ENCODE results near the gene WAS.
A peak's percentile ranks its signal among the peaks of the same experiment; 100 is the strongest.

The WAS gene

GRCh38 chrX:48713847-48714246 is 30.2 kb downstream of the WAS start:
- DNase-seq, result no peak

GRCh38 chrX:48714573-48714972 is 31.0 kb downstream of the WAS start:
- DNase-seq, result no peak

- DNase-seq, result no peak
These were observed 31.5 kb downstream of the WAS start for GRCh38 chrX:48715072-48715471.

GRCh38 chrX:48715876-48716502 is 32.4 kb downstream of the WAS start:
- DNase-seq, result no peak

GRCh38 chrX:48719958-48720357 is 36.4 kb downstream of the WAS start:
- DNase-seq, result no peak

- DNase-seq, result no peak
These were observed 37.1 kb downstream of the WAS start for GRCh38 chrX:48720577-48721250.

- DNase-seq, result no peak
These were observed 38.3 kb downstream of the WAS start for GRCh38 chrX:48721916-48722315.

- no peak for DNase-seq
These were observed 43.0 kb downstream of the WAS start for GRCh38 chrX:48726596-48726995.

- DNase-seq, result no peak
These were observed 45.1 kb downstream of the WAS start for GRCh38 chrX:48728653-48729052.

GRCh38 chrX:48736303-48736702 is 52.7 kb downstream of the WAS start:
- no peak for DNase-seq

GRCh38 chrX:48736878-48737212 is 53.2 kb downstream of the WAS start:
- DNase-seq, result no peak

GRCh38 chrX:48737213-48737938 is 53.8 kb downstream of the WAS start:
- peak; percentile 79 for DNase-seq

GRCh38 chrX:48737940-48738339 is 54.3 kb downstream of the WAS start:
- DNase-seq, result no peak
